Heart right ventricle (tissue), 16 donors: ENCODE data around the gene GRHL1. TPM values are rescaled to one million over a fixed set of nuclear protein-coding genes. Genes with fewer than 3 reads are reported as not detected.
A peak's percentile ranks its signal among the peaks of the same experiment; 100 is the strongest.

Experiments used
- ATAC-seq, 8 donors: fragments of 200-7000 bp; cut with Tn5 transposase; one replicate each; pipeline ENCODE4 v1.9.1; 2020; ENCODE audit warnings: mild to moderate bottlenecking in 8 of 8, moderate library complexity in 8 of 8, moderate number of reproducible peaks in 1 of 8
- DNase-seq, 2 donors: peaks; one replicate each; pipeline ENCODE4 v3.0.0-alpha.2; 2020
- H3K27ac ChIP-seq, 10 donors: fragments of 200-600 bp; sonication (generic) in 2 of 10; one replicate each; pipeline versions ENCODE4 v1.5.0 to v1.8.0; 2020 to 2022; ENCODE audit warnings: mild to moderate bottlenecking in 3 of 10
- H3K27me3 ChIP-seq, 7 donors: fragments of 200-600 bp; one replicate each; pipeline ENCODE4 v1.8.0; 2021 to 2022; ENCODE audit warnings: mild to moderate bottlenecking in 2 of 7
- H3K36me3 ChIP-seq, 9 donors: fragments of 200-600 bp; sonication (generic) in 1 of 9; one replicate each; pipeline versions ENCODE4 v1.5.0 to v1.8.0; 2020 to 2022; ENCODE audit warnings: mild to moderate bottlenecking in 2 of 9
- H3K4me1 ChIP-seq, 9 donors: fragments of 200-600 bp; sonication (generic) in 1 of 9; one replicate each; pipeline versions ENCODE4 v1.5.0 to v1.8.0; 2020 to 2022; ENCODE audit warnings: mild to moderate bottlenecking in 4 of 9
- H3K4me3 ChIP-seq, 10 donors: fragments of 200-600 bp; sonication (generic) in 2 of 10; one replicate each; pipeline versions ENCODE4 v1.5.0 to v1.8.0; 2020 to 2022; ENCODE audit warnings: mild to moderate bottlenecking in 7 of 10, moderate library complexity in 2 of 10
- H3K9me3 ChIP-seq, 11 donors: fragments of 200-600 bp in 10 of 11; sonication (generic) in 2 of 11; one replicate each; pipeline versions ENCODE4 v1.5.0 to v1.8.0; 2013 to 2022; ENCODE audit warnings: mild to moderate bottlenecking in 2 of 11, control low read depth in 1 of 11, moderate library complexity in 1 of 11
- WGBS, 2 donors: extraction: QIAGEN DNeasy Blood & Tissue Kit; methylation state at CpG; one replicate each; pipeline ENCODE4 v1.1.7; 2013; ENCODE audit warnings: inconsistent platforms in 1 of 2; 5-methylcytosine and 5-hydroxymethylcytosine counted together
- intact Hi-C, 10 donors: fragments of 100-400 bp; cut with DNase I; formaldehyde crosslinking; loops; one replicate each; pipeline versions ENCODE4 v1.11.1 to v1.14.2; 2022
- polyA plus RNA-seq, 2 donors: library from polyadenylated mRNA; stranded (reverse); fragments of 200-250 nt; gene quantifications; one replicate each; pipeline ENCODE4 v1.2.3, GENCODE V29; 2013
- total RNA-seq, 10 donors: library from RNA; stranded (reverse); fragmentation: NEBNext Ultra II Directional in 3 of 10; extraction: Animal tissue kit (Norgen Biotek cat#: 25700) in 3 of 10; gene quantifications; one replicate each; pipeline versions ENCODE4 v1.2.1 to v1.2.4, GENCODE V29; 2021 to 2023
- TF ChIP-seq, protein P1 (sequence below), 9 donors: fragments of 200-600 bp; sonication (generic) in 2 of 9; IDR thresholded peaks; one replicate each; pipeline versions ENCODE4 v1.5.0 to v1.8.0; 2021 to 2022; ENCODE audit warnings: antibody characterized with exemption in 9 of 9, mild to moderate bottlenecking in 5 of 9, moderate library complexity in 1 of 9
- donor health status: Arrhythmogenic right ventricular cardiomyopathy.
- donor health status: ischemic (EF 13 %, LVEDD 7.1; RV severe dilation, severe dysfunction).
- donor health status: healthy with polysubstance abuse.
- donor health status: DM: no; HTN: yes; CAD: no.
- donor health status: DM: no; HTN: no; CAD: no.
- donor health status: ischemic (EF 25% LVEDD 6.9; RV normal size, moderate dysfunction).
- donor health status: ischemic (EF 25% LVEDD 5.7; RV mildly dilated, moderate dysfunction).
- donor health status: healthy.
- donor health status: DM: yes; HTN: yes; CAD: no.
- donor health status: Ischemic cardiomyopathy.
- donor health status: ischemic (EF 35%, LVEDD 5.7; RV mildly dilated, moderate dysfunction).
- donor health status: nonischemic (EF 11% LVEDD 7.7; RV severe dilation, severe dysfunction).
- donor health status: DM: yes; HTN: yes; CAD: no.
- donor health status: PGD.
- donor health status: ischemic (EF 29% LVEDD 5.4; RV normal size, mild dysfunction).
- donor health status: nonischemic (EF 23%, LVEDD 6.1; RV moderate dilation, normal function).

The GRHL1 gene
- total and polyA plus RNA-seq, 12 donors = 0.29 to 3.0 (median 0.90) TPM

DNA sequence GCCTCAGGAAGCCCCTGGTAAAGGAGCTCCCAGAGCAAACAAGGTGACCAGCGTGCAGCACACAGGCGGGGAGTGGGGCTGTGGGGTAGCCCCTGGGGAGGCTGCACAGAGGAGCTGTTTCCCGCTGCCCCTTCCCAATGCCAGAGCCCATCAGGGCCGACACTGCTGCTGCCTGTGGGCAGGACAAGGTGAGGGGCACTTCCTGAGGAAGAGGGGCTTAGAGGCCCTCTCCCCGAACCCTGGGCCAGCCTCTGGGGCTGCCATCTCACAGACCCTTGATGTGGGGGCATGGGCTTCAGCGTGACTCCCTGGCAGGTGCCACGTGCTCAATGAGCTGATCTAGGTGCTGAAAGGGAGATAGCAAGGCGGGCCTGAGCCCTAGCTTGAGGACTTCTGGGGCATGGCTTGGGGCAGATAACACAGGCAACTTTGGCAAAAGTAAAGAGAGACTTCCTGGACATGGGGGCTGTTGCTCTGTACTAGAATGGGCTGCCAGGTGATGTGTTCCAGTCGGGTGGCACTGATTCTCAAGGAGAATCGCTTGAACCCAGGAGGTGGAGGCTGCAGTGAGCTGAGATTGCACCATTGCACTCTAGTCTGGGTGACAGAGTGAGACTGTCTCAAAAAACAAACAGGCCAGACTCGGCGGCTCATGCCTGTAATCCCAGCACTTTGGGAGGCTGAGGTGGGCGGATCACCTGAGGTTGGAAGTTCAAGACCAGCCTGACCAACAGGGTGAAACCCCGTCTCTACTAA is 81.9 kb downstream of the GRHL1 start:
- ATAC-seq = peak in 1 of 8 donors; percentile 33
- 67 to 74% methylated on average over 14 of the region's 14 CpGs for WGBS, 2 donors
- H3K36me3 ChIP-seq = no peaks in the 10 kb centered on the region
- TF ChIP-seq, protein P1, sequence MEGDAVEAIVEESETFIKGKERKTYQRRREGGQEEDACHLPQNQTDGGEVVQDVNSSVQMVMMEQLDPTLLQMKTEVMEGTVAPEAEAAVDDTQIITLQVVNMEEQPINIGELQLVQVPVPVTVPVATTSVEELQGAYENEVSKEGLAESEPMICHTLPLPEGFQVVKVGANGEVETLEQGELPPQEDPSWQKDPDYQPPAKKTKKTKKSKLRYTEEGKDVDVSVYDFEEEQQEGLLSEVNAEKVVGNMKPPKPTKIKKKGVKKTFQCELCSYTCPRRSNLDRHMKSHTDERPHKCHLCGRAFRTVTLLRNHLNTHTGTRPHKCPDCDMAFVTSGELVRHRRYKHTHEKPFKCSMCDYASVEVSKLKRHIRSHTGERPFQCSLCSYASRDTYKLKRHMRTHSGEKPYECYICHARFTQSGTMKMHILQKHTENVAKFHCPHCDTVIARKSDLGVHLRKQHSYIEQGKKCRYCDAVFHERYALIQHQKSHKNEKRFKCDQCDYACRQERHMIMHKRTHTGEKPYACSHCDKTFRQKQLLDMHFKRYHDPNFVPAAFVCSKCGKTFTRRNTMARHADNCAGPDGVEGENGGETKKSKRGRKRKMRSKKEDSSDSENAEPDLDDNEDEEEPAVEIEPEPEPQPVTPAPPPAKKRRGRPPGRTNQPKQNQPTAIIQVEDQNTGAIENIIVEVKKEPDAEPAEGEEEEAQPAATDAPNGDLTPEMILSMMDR (IDR thresholded peaks at IDR 0.05) = no peak
- H3K27ac ChIP-seq = peak overlapping the region in 4 of 10 donors; percentile 4 to 83 (median 20)
- H3K4me3 ChIP-seq = no peak overlapping the region
- H3K9me3 ChIP-seq = no peaks in the 10 kb centered on the region
- peaks cover 22 to 77% (median 64%) of the 10 kb centered on the region in 9 donors for H3K4me1 ChIP-seq
- H3K27me3 ChIP-seq = no peaks in the 10 kb centered on the region
- no peak for DNase-seq
- intact Hi-C loops = loop anchor here in 1 of 10 donors (2.0 kb wide), 1 partner anchor 23 kb away; no protein-coding TSS in a partner anchor

DNA sequence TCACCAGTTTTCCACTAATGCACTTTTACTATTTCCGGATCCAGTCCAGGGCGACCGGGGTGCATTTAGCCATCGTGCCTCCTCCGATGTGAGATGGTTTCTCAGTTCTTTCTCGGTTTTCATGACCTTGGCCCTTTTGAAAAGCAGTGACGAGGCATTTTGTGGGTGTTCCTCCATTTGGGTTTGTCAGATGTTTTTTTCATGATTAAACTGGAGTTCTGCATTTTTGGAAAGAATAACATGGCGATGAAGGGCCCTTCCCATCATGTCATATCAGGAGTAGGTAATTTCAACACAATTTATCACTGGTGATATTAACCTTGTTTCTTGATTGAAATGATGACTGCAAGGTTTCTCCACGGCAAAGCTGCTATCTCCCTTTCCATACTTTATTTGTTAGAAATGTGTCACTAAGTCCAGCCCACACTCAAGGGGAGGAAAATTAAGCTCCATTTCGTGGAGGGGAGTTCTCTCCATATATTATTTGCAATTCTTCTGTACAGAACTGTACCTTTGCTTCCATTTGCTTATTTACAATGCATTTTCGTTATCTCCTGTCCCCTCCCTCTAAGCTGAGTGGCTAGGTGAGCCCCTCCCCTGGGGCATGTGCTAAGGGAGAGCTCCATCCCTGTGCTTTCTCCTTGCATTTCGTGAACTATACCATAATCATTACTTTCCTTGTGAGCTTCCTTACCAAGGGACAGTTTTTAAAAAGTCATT is 83.0 kb downstream of the GRHL1 start:
- Histone ChIP-seq H3K36me3 (no peaks in the 10 kb centered on the region), H3K4me1 (peaks cover 14 to 66% (median 56%) of the 10 kb centered on the region in 9 donors), H3K9me3 (no peaks in the 10 kb centered on the region), H3K4me3 (no peak overlapping the region), H3K27me3 (no peaks in the 10 kb centered on the region), H3K27ac (peak overlapping the region in 2 of 10 donors; percentile 67 to 83)
- DNase-seq (no peak), ATAC-seq (no peak)
- TF ChIP-seq, protein P1 (IDR thresholded peaks at IDR 0.05) = no peak
- intact Hi-C loops = loop anchor here in 1 of 10 donors (5.0 kb wide), 1 partner anchor 47 kb away; no protein-coding TSS in a partner anchor
- 84% methylated on average over 12 of the region's 12 CpGs for WGBS, 2 donors

DNA sequence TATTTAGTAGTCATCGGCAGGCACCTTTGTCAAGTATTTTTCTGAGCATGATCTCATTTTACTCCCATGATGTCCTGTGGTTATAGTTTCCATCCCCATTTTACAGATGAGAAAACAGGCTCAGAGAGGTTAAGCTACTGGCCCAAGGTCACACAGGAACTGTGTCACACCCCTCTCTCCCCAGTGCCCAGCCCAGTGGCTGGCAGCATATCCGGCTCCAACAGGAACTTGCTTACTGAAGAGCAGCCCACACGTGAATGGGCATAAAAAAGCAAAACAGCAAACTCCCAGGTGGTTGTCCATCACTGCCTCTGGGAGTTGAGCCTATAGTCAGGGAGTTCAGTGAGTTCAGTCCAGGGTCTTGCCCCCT is 83.5 kb downstream of the GRHL1 start:
- intact Hi-C loops = loop anchor here in 1 of 10 donors (5.0 kb wide), 1 partner anchor 48 kb away; no protein-coding TSS in a partner anchor
- Histone ChIP-seq H3K27me3 (no peaks in the 10 kb centered on the region), H3K27ac (peak overlapping the region in 3 of 10 donors; percentile 67 to 83 (median 78)), H3K36me3 (no peaks in the 10 kb centered on the region), H3K9me3 (no peaks in the 10 kb centered on the region), H3K4me3 (no peak overlapping the region), H3K4me1 (peaks cover 13 to 66% (median 56%) of the 10 kb centered on the region in 9 donors)
- ATAC-seq (no peak), DNase-seq (no peak)
- TF ChIP-seq, protein P1 (IDR thresholded peaks at IDR 0.05) = no peak
- 70 to 83% methylated on average over 3 of the region's 3 CpGs for WGBS, 2 donors

DNA sequence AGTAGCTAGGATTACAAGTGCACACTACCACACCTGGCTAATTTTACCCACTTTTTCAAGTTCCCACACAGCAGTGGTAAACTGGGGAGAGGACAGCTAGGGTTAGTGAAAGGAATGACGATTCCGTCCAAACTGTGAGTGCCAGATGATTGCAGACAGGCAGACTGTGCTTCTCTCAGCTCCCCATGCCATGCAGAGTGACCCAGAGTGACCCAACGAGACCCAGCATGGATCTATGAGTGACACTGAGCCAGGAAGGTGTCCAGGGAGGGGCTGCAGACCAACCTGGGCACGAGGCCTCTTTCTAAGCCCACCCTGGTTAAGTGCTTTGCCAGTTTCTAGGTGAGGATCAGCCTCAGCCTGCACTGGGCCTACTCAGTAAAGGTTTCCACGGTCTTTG is 84.1 kb downstream of the GRHL1 start:
- Histone ChIP-seq H3K27ac (peak overlapping the region; percentile 0 to 96 (median 72)), H3K36me3 (no peaks in the 10 kb centered on the region), H3K4me3 (no peak overlapping the region), H3K4me1 (peaks cover 13 to 66% (median 56%) of the 10 kb centered on the region in 9 donors), H3K9me3 (no peaks in the 10 kb centered on the region), H3K27me3 (no peaks in the 10 kb centered on the region)
- ATAC-seq = peak; percentile 35 to 76 (median 60)
- WGBS, 2 donors = 47 to 57% methylated on average over 5 of the region's 5 CpGs
- TF ChIP-seq, protein P1 (IDR thresholded peaks at IDR 0.05) = no peak
- intact Hi-C loops = loop anchor here in 1 of 10 donors (5.0 kb wide), 1 partner anchor 48 kb away; no protein-coding TSS in a partner anchor
- no peak for DNase-seq
